HepG2 (cell line): ENCODE data around the gene CTRB2. TPM values are rescaled to one million over a fixed set of nuclear protein-coding genes. Genes with fewer than 3 reads are reported as not detected.

Experiments used
- BCL6 ChIP-seq: IDR thresholded peaks from 2 replicates; pipeline ENCODE4 v1.6.1; 2016; ENCODE audit warnings: missing genetic modification reagents, missing compliant biosample characterization
- CCAR2 ChIP-seq: fragments of 200-400 bp; formaldehyde crosslinking; optimal IDR thresholded peaks from 2 replicates; pipeline ENCODE3; 2018; ENCODE audit warnings: low read depth, mild to moderate bottlenecking, low read length, moderate library complexity
- CENPT ChIP-seq: sonication (generic); formaldehyde crosslinking; IDR thresholded peaks from 2 replicates; pipeline ENCODE4 v1.8.0; 2022; ENCODE audit warnings: low read depth, mild to moderate bottlenecking, moderate library complexity, missing genetic modification reagents
- CTCF ChIP-seq: sonication (generic); formaldehyde crosslinking; IDR thresholded peaks from 2 replicates; pipeline ENCODE4 v1.5.0; 2020; ENCODE audit warnings: mild to moderate bottlenecking, missing genetic modification reagents, moderate library complexity
- GATAD1 ChIP-seq: IDR thresholded peaks from 2 replicates; pipeline ENCODE4 v1.6.1; 2016; ENCODE audit warnings: missing genetic modification reagents, missing compliant biosample characterization
- GATAD2A ChIP-seq: IDR thresholded peaks from 2 replicates; pipeline ENCODE4 v1.6.1; 2016
- HOXA9 ChIP-seq: sonication (generic); formaldehyde crosslinking; IDR thresholded peaks from 2 replicates; pipeline ENCODE4 v1.8.1; 2022; ENCODE audit warnings: missing genetic modification reagents, mild to moderate bottlenecking, moderate library complexity, borderline replicate concordance
- RBM22 ChIP-seq: fragments of 200-400 bp; formaldehyde crosslinking; optimal IDR thresholded peaks from 2 replicates; pipeline ENCODE3; 2017; ENCODE audit warnings: mild to moderate bottlenecking, low read length, moderate library complexity
- RFX5 ChIP-seq: IDR thresholded peaks from 2 replicates; pipeline ENCODE4 v1.6.1; 2011; ENCODE audit warnings: low read depth, low read length, improper control_type of control experiment
- SATB2 ChIP-seq: sonication (generic); formaldehyde crosslinking; IDR thresholded peaks from 2 replicates; pipeline ENCODE4 v1.5.0; 2020; ENCODE audit warnings: missing genetic modification reagents
- ZFP36L2 ChIP-seq: sonication (generic); formaldehyde crosslinking; IDR thresholded peaks from 2 replicates; pipeline ENCODE4 v1.4.0; 2020; ENCODE audit warnings: missing genetic modification reagents
- ZMYM3 ChIP-seq: sonication (generic); formaldehyde crosslinking; IDR thresholded peaks from 2 replicates; pipeline ENCODE4 v1.5.1; 2020; ENCODE audit warnings: mild to moderate bottlenecking, missing genetic modification reagents
- ZNF383 ChIP-seq: sonication (generic); formaldehyde crosslinking; IDR thresholded peaks from 2 replicates; pipeline ENCODE4 v1.4.0; 2020; ENCODE audit warnings: missing genetic modification reagents, mild to moderate bottlenecking, borderline replicate concordance
- ZNF703 ChIP-seq: sonication (generic); formaldehyde crosslinking; IDR thresholded peaks from 2 replicates; pipeline ENCODE4 v1.5.1; 2020; ENCODE audit warnings: missing genetic modification reagents, mild to moderate bottlenecking, moderate library complexity, borderline replicate concordance
- ZNF781 ChIP-seq: sonication (generic); formaldehyde crosslinking; IDR thresholded peaks from 2 replicates; pipeline ENCODE4 v1.5.1; 2020; ENCODE audit warnings: borderline replicate concordance, mild to moderate bottlenecking, missing genetic modification reagents; ENCODE audit errors: not compliant biosample characterization
- ZNF878 ChIP-seq: sonication (generic); formaldehyde crosslinking; IDR thresholded peaks from 2 replicates; pipeline ENCODE4 v1.8.1; 2023; ENCODE audit warnings: mild to moderate bottlenecking, missing genetic modification reagents, moderate library complexity
- ZNF891 ChIP-seq: sonication (generic); formaldehyde crosslinking; IDR thresholded peaks from 2 replicates; pipeline ENCODE4 v1.5.0; 2020; ENCODE audit warnings: mild to moderate bottlenecking, missing genetic modification reagents
- polyA plus RNA-seq, 8 experiments: library from polyadenylated mRNA; depleted of rRNA in 3 of 8; stranded (reverse) in 7 of 8; unstranded in 1 of 8; fragments of >200 nt; fragmentation: Illumina TruSeq in 4 of 8; extraction: Trizol in 4 of 8; gene quantifications; 2 replicates each; pipeline versions ENCODE4 v1.2.1 to v1.2.3, GENCODE V29; 2011 to 2016; ENCODE audit warnings: low read depth in 4 of 8, missing spikeins in 1 of 8, mixed read lengths in 1 of 8; ENCODE audit not compliant: insufficient read depth in 1 of 8
- total RNA-seq, 5 experiments: library from RNA; depleted of rRNA; stranded (reverse); fragments of >200 nt; fragmentation: Illumina TruSeq; extraction: Trizol; gene quantifications; 2 replicates each; pipeline ENCODE4 v1.2.3, GENCODE V29; 2016; ENCODE audit warnings: low read depth in 1 of 5
- TF ChIP-seq, protein P1 (sequence below): sonication (generic); formaldehyde crosslinking; IDR thresholded peaks from 2 replicates; pipeline ENCODE4 v1.5.0; 2020; ENCODE audit warnings: missing genetic modification reagents, mild to moderate bottlenecking, borderline replicate concordance
- TF ChIP-seq, protein P2 (sequence below): conservative IDR thresholded peaks from 2 replicates; pipeline ENCODE4 v1.6.1; 2018; ENCODE audit warnings: missing genetic modification reagents

The CTRB2 gene
- total and polyA plus RNA-seq, 2 of the 13 experiments (the other 11 are each of a cell fraction or from before 2014, with no cell fraction given), result 0.13 TPM; not detected in 1

DNA sequence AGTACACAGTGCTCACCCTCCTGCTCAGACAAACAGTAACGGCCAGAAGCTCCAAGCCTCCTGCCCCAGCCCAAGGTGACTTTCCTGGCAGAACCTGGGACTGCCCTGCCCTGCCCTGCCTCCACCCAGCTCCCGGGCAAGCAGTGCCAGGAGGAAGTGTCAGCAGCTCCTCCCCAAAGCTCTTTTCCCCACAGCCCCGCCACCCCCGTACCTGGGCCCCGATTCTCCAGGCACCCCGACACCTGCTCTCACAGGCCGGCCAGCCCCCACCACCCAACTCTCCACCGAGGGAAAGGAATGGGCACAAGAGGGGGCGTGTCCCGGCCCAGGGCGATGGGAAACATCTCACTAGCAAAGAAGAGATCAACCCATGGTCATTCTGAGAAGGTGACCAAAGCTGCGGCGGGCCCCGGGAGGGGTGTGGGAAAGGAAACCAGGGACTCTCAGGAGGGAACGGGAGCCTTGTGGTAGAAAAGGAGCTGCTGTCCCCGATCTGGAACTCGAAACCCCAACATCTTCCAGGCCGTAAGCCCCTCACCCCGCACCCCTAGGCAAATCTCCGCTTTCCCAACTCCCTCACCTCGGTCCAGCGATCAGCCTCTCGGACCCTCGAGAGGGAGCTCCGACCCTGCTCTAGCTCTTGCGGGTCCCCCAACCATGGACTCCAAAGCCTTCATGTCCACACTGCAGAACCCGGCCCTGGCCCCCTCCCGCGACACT lies 43.3 kb upstream of the CTRB2 start (continued):
- TF ChIP-seq ZFP36L2 (CRISPR knock-in tag) (no peak), CENPT (CRISPR knock-in tag) (no peak), ZNF891 (CRISPR knock-in tag) (0 out of 2 replicates have a peak, but pooled peaks have one; percentile 8), ZNF703 (no peak), RBM22 (peak; percentile 67), SATB2 (0 out of 2 replicates have a peak, but pooled peaks have one; percentile 24), CCAR2 (no peak), BCL6 (CRISPR knock-in tag) (no peak), ZNF878 (0 out of 2 replicates have a peak, but pooled peaks have one; percentile 21), RFX5 (0 out of 2 replicates have a peak, but pooled peaks have one; percentile 4), ZNF383 (CRISPR knock-in tag) (0 out of 2 replicates have a peak, but pooled peaks have one; percentile 8), GATAD2A (0 out of 2 replicates have a peak, but pooled peaks have one; percentile 10), ZNF781 (CRISPR knock-in tag) (peak; percentile 35), HOXA9 (CRISPR knock-in tag) (no peak), CTCF (CRISPR knock-in tag) (peak; percentile 38; the same call in 1 of the 2 replicates), GATAD1 (CRISPR knock-in tag) (no peak), ZMYM3 (CRISPR knock-in tag) (peak; percentile 4; the same call in 1 of the 2 replicates)
- TF ChIP-seq, protein P1, sequence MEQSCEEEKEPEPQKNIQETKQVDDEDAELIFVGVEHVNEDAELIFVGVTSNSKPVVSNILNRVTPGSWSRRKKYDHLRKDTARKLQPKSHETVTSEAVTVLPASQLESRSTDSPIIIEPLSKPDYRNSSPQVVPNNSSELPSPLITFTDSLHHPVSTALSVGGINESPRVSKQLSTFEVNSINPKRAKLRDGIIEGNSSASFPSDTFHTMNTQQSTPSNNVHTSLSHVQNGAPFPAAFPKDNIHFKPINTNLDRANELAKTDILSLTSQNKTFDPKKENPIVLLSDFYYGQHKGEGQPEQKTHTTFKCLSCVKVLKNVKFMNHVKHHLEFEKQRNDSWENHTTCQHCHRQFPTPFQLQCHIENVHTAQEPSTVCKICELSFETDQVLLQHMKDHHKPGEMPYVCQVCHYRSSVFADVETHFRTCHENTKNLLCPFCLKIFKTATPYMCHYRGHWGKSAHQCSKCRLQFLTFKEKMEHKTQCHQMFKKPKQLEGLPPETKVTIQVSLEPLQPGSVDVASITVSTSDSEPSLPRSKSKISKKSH (CRISPR knock-in tag), result peak; percentile 3; the same call in 1 of the 2 replicates
- TF ChIP-seq, protein P2, sequence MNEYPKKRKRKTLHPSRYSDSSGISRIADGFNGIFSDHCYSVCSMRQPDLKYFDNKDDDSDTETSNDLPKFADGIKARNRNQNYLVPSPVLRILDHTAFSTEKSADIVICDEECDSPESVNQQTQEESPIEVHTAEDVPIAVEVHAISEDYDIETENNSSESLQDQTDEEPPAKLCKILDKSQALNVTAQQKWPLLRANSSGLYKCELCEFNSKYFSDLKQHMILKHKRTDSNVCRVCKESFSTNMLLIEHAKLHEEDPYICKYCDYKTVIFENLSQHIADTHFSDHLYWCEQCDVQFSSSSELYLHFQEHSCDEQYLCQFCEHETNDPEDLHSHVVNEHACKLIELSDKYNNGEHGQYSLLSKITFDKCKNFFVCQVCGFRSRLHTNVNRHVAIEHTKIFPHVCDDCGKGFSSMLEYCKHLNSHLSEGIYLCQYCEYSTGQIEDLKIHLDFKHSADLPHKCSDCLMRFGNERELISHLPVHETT (CRISPR knock-in tag), result no peak
- TF ChIP-seq, all 625 proteins: peak for 55
